Spleen (tissue), 7 donors: ENCODE results near the gene ZFYVE28.

Experiments
- CTCF ChIP-seq, 11 experiments: fragments of 200-600 bp in 7 of 11; fragments of 450-650 bp in 4 of 11; sonication (generic) in 4 of 11; IDR thresholded peaks in 8 of 11; conservative IDR thresholded peaks in 3 of 11; 1 replicate in 7 of 11; 2 replicates in 4 of 11; pipeline versions ENCODE4 v1.4.0 to v1.8.0; 2016 to 2021; ENCODE audit warnings: antibody characterized with exemption in 11 of 11, inconsistent platforms in 4 of 11, mild to moderate bottlenecking in 1 of 11
- POLR2A ChIP-seq, 3 donors: fragments of 450-650 bp; IDR thresholded peaks; one replicate each; pipeline ENCODE4 v1.5.1; 2017; ENCODE audit warnings: antibody characterized with exemption in 3 of 3, mild to moderate bottlenecking in 1 of 3
- POLR2AphosphoS5 ChIP-seq, 3 donors: sonication (generic); formaldehyde crosslinking; IDR thresholded peaks; one replicate each; pipeline ENCODE4 v1.5.1; 2017; ENCODE audit warnings: antibody characterized with exemption in 3 of 3
- donor health status: DM: no; HTN: no; CAD: no; lungs with moderate emphysema.
- donor health status: DM: no; HTN: no; CAD: no.
- donor health status: DM: no; HTN: no; CAD: no.

- TF ChIP-seq POLR2AphosphoS5 (IDR thresholded peaks at IDR 0.05) (no peak), POLR2A (IDR thresholded peaks at IDR 0.05) (no peak), CTCF (IDR thresholded peaks at IDR 0.05 in 8 of 11, conservative IDR thresholded peaks at IDR 0.05 in 3 of 11) (no peak)
Observed at GRCh38 chr4:2423695-2424094, 5.2 kb upstream of the ZFYVE28 start.
